ENCODE results near the gene EREG.
"Not testable (repeated sequence)": the region's sequence is repeated elsewhere in the genome, so short reads cannot be mapped to it uniquely, and the experiment has no call there.

EREG gene

GRCh38 chr4:74390677-74391076 is 25.7 kb downstream of the EREG start:
- no peak for DNase-seq (ENCODE audit: low read depth in 2 of 2)

GRCh38 chr4:74391346-74391745 is 26.4 kb downstream of the EREG start:
- DNase-seq (ENCODE audit: low read depth in 2 of 2): no peak

GRCh38 chr4:74391890-74392475 is 27.0 kb downstream of the EREG start:
- no peak for DNase-seq (ENCODE audit: low read depth in 2 of 2)

GRCh38 chr4:74394476-74395136 is 29.7 kb downstream of the EREG start:
- no peak for DNase-seq (ENCODE audit: low read depth in 2 of 2)

GRCh38 chr4:74395633-74396032 is 30.7 kb downstream of the EREG start:
- no peak for DNase-seq (ENCODE audit: low read depth in 2 of 2)

DNA sequence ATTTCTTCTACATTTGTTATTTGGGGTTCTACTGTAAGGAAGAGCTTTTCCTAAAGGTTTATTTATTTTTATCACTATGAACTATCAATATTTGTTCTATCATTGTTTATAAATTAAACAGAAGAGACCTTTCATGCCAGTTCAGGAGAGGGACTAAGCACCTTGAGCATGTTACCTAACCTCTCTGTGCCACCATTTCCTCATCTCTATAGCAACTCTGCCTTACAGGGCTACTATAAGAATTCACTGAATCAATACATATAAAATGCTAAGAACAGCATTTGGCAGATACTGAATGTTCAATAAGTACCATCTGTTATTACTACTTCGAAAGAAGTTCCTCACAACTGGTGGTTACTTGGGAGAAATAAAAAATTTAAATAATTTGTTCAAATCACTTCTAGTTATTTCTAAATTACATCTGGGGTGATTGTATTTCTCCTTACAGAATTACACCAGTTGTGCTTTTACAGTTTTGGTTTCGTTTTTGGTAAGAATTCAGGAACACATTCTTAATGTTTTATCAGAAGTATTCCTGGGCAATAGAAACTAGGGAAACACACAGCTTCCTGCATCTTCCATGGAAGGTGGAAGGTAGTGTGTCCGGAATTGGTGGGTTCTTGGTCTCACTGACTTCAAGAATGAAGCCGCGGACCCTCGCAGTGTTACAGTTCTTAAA is 32.9 kb downstream of the EREG start:
- DNase-seq (ENCODE audit: low read depth in 2 of 2): no peak

- DNase-seq (ENCODE audit: low read depth in 2 of 2): not testable (repeated sequence)
These were observed 34.1 kb downstream of the EREG start for GRCh38 chr4:74398894-74399589.

- no peak for DNase-seq (ENCODE audit: low read depth in 2 of 2)
These were observed 35.5 kb downstream of the EREG start for GRCh38 chr4:74400395-74400794.

- no peak for DNase-seq (ENCODE audit: low read depth in 2 of 2)
These were observed 37.9 kb downstream of the EREG start for GRCh38 chr4:74402692-74403456.

GRCh38 chr4:74407891-74408290 is 42.9 kb downstream of the EREG start:
- DNase-seq (ENCODE audit: low read depth in 2 of 2): no peak

DNA sequence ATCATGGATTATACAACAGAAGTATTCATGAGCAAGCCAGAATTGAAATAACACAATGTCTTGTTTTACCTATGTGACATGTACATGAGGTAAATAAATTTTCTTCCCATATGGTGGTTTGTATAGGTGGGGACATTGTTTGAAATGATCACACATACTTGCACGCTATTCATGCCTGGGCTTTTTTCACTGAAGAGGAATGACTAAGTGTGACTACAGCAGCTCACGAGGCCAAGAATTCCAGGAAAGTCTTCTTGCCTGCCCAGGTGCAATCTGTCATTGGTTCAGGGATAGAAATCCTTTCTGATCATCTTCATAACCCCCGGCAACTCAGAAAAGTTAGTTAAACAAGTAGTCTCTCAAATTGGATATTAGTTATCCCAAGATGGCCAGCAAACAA is 43.7 kb downstream of the EREG start:
- DNase-seq (ENCODE audit: low read depth in 2 of 2): no peak

- DNase-seq (ENCODE audit: low read depth in 2 of 2): no peak
These were observed 45.3 kb downstream of the EREG start for GRCh38 chr4:74410272-74410671.

GRCh38 chr4:74412225-74412624 is 47.3 kb downstream of the EREG start:
- no peak for DNase-seq (ENCODE audit: low read depth in 2 of 2)

GRCh38 chr4:74413265-74413664 is 48.3 kb downstream of the EREG start:
- no peak for DNase-seq (ENCODE audit: low read depth in 2 of 2)

GRCh38 chr4:74414149-74414809 is 49.3 kb downstream of the EREG start:
- no peak for DNase-seq (ENCODE audit: low read depth in 2 of 2)

GRCh38 chr4:74415602-74416300 is 50.8 kb downstream of the EREG start:
- no peak for DNase-seq (ENCODE audit: low read depth in 2 of 2)

- DNase-seq (ENCODE audit: low read depth in 2 of 2): no peak
These were observed 53.2 kb downstream of the EREG start for GRCh38 chr4:74418063-74418670.

- DNase-seq (ENCODE audit: low read depth in 2 of 2): no peak
These were observed 55.9 kb downstream of the EREG start for GRCh38 chr4:74420863-74421262.

DNA sequence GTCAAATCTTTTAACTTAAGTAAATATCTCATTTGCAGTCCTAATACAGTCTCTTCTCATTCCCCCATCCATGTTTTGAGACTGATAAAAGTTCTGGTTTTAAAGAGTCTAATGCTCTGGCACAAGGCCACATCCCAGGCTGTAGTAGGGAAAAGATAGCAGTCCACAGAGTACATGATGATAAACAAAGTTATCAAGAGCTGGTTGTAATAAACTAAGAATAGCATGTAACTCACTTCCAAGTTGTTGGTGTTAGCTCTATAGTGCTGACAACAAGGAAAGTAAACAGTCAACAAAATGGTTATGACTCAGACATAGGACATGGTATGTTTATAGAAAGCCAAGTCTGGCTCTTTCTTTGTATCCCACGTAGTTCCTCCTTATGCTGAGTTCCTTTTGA is 58.2 kb downstream of the EREG start:
- DNase-seq (ENCODE audit: low read depth in 2 of 2): no peak

GRCh38 chr4:74424111-74424510 is 59.2 kb downstream of the EREG start:
- no peak for DNase-seq (ENCODE audit: low read depth in 2 of 2)
